ENCODE measurements around the gene STK40. TPM values are rescaled to one million over a fixed set of nuclear protein-coding genes. Genes with fewer than 3 reads are reported as not detected.

Gene STK40
- total RNA-seq, 1 experiment from 2014 or later, result 26.2 TPM

- Mint-ChIP-seq H3K27ac (peak within 1 kb of the TSS; percentile 96 to 98 (median 97)), H3K27me3 (ENCODE audit: low read depth) (no peaks in the 10 kb centered on the region), H3K36me3 (ENCODE audit: insufficient read depth in 1 of 3, low read depth in 3 of 3) (peaks cover 8 to 19% (median 13%) of the 10 kb centered on the region in 3 experiments; a peak in 6 of 7 replicates), H3K4me1 (peaks cover 28% of the 10 kb centered on the region in 2 experiments), H3K4me3 (peak within 1 kb of the TSS; percentile 91 to 96), H3K9me3 (no peaks in the 10 kb centered on the region; a peak in 1 of 5 replicates)
- TF ChIP-seq, protein P1, sequence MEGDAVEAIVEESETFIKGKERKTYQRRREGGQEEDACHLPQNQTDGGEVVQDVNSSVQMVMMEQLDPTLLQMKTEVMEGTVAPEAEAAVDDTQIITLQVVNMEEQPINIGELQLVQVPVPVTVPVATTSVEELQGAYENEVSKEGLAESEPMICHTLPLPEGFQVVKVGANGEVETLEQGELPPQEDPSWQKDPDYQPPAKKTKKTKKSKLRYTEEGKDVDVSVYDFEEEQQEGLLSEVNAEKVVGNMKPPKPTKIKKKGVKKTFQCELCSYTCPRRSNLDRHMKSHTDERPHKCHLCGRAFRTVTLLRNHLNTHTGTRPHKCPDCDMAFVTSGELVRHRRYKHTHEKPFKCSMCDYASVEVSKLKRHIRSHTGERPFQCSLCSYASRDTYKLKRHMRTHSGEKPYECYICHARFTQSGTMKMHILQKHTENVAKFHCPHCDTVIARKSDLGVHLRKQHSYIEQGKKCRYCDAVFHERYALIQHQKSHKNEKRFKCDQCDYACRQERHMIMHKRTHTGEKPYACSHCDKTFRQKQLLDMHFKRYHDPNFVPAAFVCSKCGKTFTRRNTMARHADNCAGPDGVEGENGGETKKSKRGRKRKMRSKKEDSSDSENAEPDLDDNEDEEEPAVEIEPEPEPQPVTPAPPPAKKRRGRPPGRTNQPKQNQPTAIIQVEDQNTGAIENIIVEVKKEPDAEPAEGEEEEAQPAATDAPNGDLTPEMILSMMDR (conservative IDR thresholded peaks at IDR 0.05), result no peak
- Histone ChIP-seq H2BK120ac (ENCODE audit: low read depth, low read length, poor library complexity, severe bottlenecking) (no peak within 1 kb of the TSS), H3K4ac (ENCODE audit: low read depth, low read length) (no peak within 1 kb of the TSS; the same call in 1 of the 2 replicates), H3K27ac (ENCODE audit: insufficient read length, low read depth, low read length) (peak within 1 kb of the TSS; percentile 4), H3K27me3 (ENCODE audit: insufficient read depth, low read length) (no peaks in the 10 kb centered on the region), H4K5ac (ENCODE audit: insufficient read length, low read depth, low read length) (no peak within 1 kb of the TSS), H3K23me2 (ENCODE audit: insufficient read length, low read depth, low read length, poor library complexity, severe bottlenecking) (peaks cover 17% of the 10 kb centered on the region), H3T11ph (ENCODE audit: low read length) (no peak within 1 kb of the TSS), H2BK20ac (ENCODE audit: low read depth, low read length, poor library complexity, severe bottlenecking) (no peak within 1 kb of the TSS), H2AK5ac (ENCODE audit: insufficient read length, low read length) (no peak within 1 kb of the TSS), H2BK5ac (ENCODE audit: insufficient read length, low read length) (no peak within 1 kb of the TSS), H3K4me2 (ENCODE audit: insufficient read depth, insufficient read length, low read length) (peak within 1 kb of the TSS; percentile 77), H4K8ac (replicated peaks; ENCODE audit: insufficient read length, low read depth, low read length) (no peak within 1 kb of the TSS), H4K91ac (ENCODE audit: insufficient read length, low read depth, low read length) (no peak within 1 kb of the TSS), H3K14ac (ENCODE audit: insufficient read depth, low read length) (peak within 1 kb of the TSS; percentile 90), H2BK15ac (ENCODE audit: low read depth, low read length) (no peak within 1 kb of the TSS), H4K20me1 (ENCODE audit: control insufficient read depth, insufficient read depth, insufficient read length) (no peaks in the 10 kb centered on the region), H3K9me3 (ENCODE audit: control insufficient read depth, low read depth, low read length) (no peaks in the 10 kb centered on the region), H3K79me2 (ENCODE audit: insufficient read depth, low read length) (no peaks in the 10 kb centered on the region), H3K4me1 (ENCODE audit: insufficient read depth, low read length) (no peaks in the 10 kb centered on the region), H3K18ac (ENCODE audit: insufficient read length, low read depth, low read length) (peak within 1 kb of the TSS; percentile 41), H3K9ac (ENCODE audit: extremely low read depth, insufficient read length, low read length) (peak within 1 kb of the TSS; percentile 92), H2AFZ (ENCODE audit: low read length) (no peak within 1 kb of the TSS), H3K79me1 (ENCODE audit: insufficient read depth, low read depth, low read length, poor library complexity, severe bottlenecking) (peaks cover 4% of the 10 kb centered on the region), H3K23ac (ENCODE audit: insufficient read length, low read depth, low read length) (no peak within 1 kb of the TSS), H3K56ac (ENCODE audit: insufficient read length, low read depth, low read length) (no peak within 1 kb of the TSS), H2BK12ac (ENCODE audit: insufficient read length, low read depth, low read length) (no peak within 1 kb of the TSS)
- peak; percentile 95 for DNase-seq
- no CpG with 5 or more reads among the region's 60 CpGs for WGBS (ENCODE audit: extremely low coverage, insufficient read length, low lambda C conversion rate)
Observed at GRCh38 chr1:36397378-36398230, 11.9 kb upstream of the STK40 start, which contains the start of gene LSM10. LSM10 (minus strand) TSS chr1:36397908; CDS start chr1:36394129, 3,779 bp downstream.

Data from H9 (cell line).